HepG2 (cell line): ENCODE data around the gene C19orf73. TPM values are rescaled to one million over a fixed set of nuclear protein-coding genes. Genes with fewer than 3 reads are reported as not detected.

Source experiments
- HDAC2 ChIP-seq: sonication (generic); formaldehyde crosslinking; IDR thresholded peaks from 2 replicates; pipeline ENCODE4 v1.4.0; 2020; ENCODE audit warnings: missing genetic modification reagents
- IRX3 ChIP-seq: sonication (generic); formaldehyde crosslinking; IDR thresholded peaks from 2 replicates; pipeline ENCODE4 v1.8.1; 2023; ENCODE audit warnings: mild to moderate bottlenecking, low read depth, missing genetic modification reagents, borderline replicate concordance
- JDP2 ChIP-seq: sonication (generic); formaldehyde crosslinking; IDR thresholded peaks from 2 replicates; pipeline ENCODE4 v1.8.1; 2022; ENCODE audit warnings: missing genetic modification reagents, borderline replicate concordance
- KLF9 ChIP-seq: IDR thresholded peaks from 2 replicates; pipeline ENCODE4 v1.6.1; 2016; ENCODE audit warnings: low read depth
- RBM39 ChIP-seq: fragments of 200-400 bp; formaldehyde crosslinking; IDR thresholded peaks from one replicate; pipeline ENCODE4 v1.6.1; 2018; ENCODE audit warnings: antibody characterized with exemption, mild to moderate bottlenecking, low read depth, low read length; ENCODE audit not compliant: poor library complexity, severe bottlenecking
- ZKSCAN5 ChIP-seq: sonication (generic); formaldehyde crosslinking; IDR thresholded peaks from 2 replicates; pipeline ENCODE4 v1.5.1; 2020; ENCODE audit warnings: mild to moderate bottlenecking, missing genetic modification reagents
- ZNF263 ChIP-seq: sonication (generic); formaldehyde crosslinking; IDR thresholded peaks from 2 replicates; pipeline ENCODE4 v1.4.0; 2020; ENCODE audit warnings: missing genetic modification reagents
- ZNF607 ChIP-seq: sonication (generic); formaldehyde crosslinking; IDR thresholded peaks from 2 replicates; pipeline ENCODE4 v1.5.1; 2020; ENCODE audit warnings: missing genetic modification reagents, mild to moderate bottlenecking, borderline replicate concordance
- ZNF709 ChIP-seq: sonication (generic); formaldehyde crosslinking; IDR thresholded peaks from 2 replicates; pipeline ENCODE4 v1.5.0; 2020; ENCODE audit warnings: mild to moderate bottlenecking, missing genetic modification reagents
- ZNF878 ChIP-seq: sonication (generic); formaldehyde crosslinking; IDR thresholded peaks from 2 replicates; pipeline ENCODE4 v1.8.1; 2023; ENCODE audit warnings: mild to moderate bottlenecking, missing genetic modification reagents, moderate library complexity
- polyA plus RNA-seq, 8 experiments: library from polyadenylated mRNA; depleted of rRNA in 3 of 8; stranded (reverse) in 7 of 8; unstranded in 1 of 8; fragments of >200 nt; fragmentation: Illumina TruSeq in 4 of 8; extraction: Trizol in 4 of 8; gene quantifications; 2 replicates each; pipeline versions ENCODE4 v1.2.1 to v1.2.3, GENCODE V29; 2011 to 2016; ENCODE audit warnings: low read depth in 4 of 8, missing spikeins in 1 of 8, mixed read lengths in 1 of 8; ENCODE audit not compliant: insufficient read depth in 1 of 8
- total RNA-seq, 5 experiments: library from RNA; depleted of rRNA; stranded (reverse); fragments of >200 nt; fragmentation: Illumina TruSeq; extraction: Trizol; gene quantifications; 2 replicates each; pipeline ENCODE4 v1.2.3, GENCODE V29; 2016; ENCODE audit warnings: low read depth in 1 of 5
- TF ChIP-seq, protein P1 (sequence below): sonication (generic); formaldehyde crosslinking; conservative IDR thresholded peaks from 2 replicates; pipeline ENCODE4 v1.4.0; 2020; ENCODE audit warnings: mild to moderate bottlenecking, missing genetic modification reagents, moderate library complexity
- TF ChIP-seq, protein P2 (sequence below): sonication (generic); formaldehyde crosslinking; IDR thresholded peaks from 2 replicates; pipeline ENCODE4 v1.4.0; 2020; ENCODE audit warnings: missing genetic modification reagents
- TF ChIP-seq, protein P3 (sequence below): sonication (generic); formaldehyde crosslinking; IDR thresholded peaks from 2 replicates; pipeline ENCODE4 v1.8.0; 2022; ENCODE audit warnings: missing genetic modification reagents, mild to moderate bottlenecking, borderline replicate concordance
- TF ChIP-seq, protein P4 (sequence below): sonication (generic); formaldehyde crosslinking; IDR thresholded peaks from 2 replicates; pipeline ENCODE4 v1.5.0; 2020; ENCODE audit warnings: missing genetic modification reagents, mild to moderate bottlenecking, borderline replicate concordance

The C19orf73 gene
- total and polyA plus RNA-seq, 2 of the 13 experiments (the other 11 are each of a cell fraction or from before 2014, with no cell fraction given) = 1.4 to 1.5 TPM

DNA sequence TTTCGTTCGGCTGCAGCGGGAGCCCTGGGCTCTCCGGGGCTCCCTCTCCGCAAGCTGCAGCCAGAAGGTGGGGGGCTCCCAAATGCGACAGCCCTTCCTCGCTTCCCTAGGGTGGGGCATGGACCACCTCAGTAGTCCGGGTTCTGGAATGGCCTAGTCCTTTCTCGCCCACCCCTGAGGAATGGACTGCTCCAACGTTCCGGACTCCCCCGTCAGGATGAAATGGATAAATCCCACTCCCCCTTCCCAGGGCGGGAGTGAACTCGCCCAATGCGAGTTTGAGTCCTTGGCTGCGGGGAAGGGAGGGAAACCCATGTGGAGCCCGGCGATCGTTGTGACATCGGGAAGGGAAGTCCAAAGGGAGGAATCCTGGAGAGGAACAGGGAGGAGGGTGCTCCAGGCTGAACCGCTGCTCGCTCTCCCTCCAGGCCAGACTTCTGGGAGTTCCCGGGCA, 30.7 kb upstream of the C19orf73 start (continued):
- TF ChIP-seq, protein P1, sequence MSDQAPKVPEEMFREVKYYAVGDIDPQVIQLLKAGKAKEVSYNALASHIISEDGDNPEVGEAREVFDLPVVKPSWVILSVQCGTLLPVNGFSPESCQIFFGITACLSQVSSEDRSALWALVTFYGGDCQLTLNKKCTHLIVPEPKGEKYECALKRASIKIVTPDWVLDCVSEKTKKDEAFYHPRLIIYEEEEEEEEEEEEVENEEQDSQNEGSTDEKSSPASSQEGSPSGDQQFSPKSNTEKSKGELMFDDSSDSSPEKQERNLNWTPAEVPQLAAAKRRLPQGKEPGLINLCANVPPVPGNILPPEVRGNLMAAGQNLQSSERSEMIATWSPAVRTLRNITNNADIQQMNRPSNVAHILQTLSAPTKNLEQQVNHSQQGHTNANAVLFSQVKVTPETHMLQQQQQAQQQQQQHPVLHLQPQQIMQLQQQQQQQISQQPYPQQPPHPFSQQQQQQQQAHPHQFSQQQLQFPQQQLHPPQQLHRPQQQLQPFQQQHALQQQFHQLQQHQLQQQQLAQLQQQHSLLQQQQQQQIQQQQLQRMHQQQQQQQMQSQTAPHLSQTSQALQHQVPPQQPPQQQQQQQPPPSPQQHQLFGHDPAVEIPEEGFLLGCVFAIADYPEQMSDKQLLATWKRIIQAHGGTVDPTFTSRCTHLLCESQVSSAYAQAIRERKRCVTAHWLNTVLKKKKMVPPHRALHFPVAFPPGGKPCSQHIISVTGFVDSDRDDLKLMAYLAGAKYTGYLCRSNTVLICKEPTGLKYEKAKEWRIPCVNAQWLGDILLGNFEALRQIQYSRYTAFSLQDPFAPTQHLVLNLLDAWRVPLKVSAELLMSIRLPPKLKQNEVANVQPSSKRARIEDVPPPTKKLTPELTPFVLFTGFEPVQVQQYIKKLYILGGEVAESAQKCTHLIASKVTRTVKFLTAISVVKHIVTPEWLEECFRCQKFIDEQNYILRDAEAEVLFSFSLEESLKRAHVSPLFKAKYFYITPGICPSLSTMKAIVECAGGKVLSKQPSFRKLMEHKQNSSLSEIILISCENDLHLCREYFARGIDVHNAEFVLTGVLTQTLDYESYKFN (CRISPR knock-in tag) = no peak
- no peak for TF ChIP-seq ZNF607 (CRISPR knock-in tag)
- TF ChIP-seq ZNF263 (CRISPR knock-in tag) = peak; percentile 96
- TF ChIP-seq, protein P2, sequence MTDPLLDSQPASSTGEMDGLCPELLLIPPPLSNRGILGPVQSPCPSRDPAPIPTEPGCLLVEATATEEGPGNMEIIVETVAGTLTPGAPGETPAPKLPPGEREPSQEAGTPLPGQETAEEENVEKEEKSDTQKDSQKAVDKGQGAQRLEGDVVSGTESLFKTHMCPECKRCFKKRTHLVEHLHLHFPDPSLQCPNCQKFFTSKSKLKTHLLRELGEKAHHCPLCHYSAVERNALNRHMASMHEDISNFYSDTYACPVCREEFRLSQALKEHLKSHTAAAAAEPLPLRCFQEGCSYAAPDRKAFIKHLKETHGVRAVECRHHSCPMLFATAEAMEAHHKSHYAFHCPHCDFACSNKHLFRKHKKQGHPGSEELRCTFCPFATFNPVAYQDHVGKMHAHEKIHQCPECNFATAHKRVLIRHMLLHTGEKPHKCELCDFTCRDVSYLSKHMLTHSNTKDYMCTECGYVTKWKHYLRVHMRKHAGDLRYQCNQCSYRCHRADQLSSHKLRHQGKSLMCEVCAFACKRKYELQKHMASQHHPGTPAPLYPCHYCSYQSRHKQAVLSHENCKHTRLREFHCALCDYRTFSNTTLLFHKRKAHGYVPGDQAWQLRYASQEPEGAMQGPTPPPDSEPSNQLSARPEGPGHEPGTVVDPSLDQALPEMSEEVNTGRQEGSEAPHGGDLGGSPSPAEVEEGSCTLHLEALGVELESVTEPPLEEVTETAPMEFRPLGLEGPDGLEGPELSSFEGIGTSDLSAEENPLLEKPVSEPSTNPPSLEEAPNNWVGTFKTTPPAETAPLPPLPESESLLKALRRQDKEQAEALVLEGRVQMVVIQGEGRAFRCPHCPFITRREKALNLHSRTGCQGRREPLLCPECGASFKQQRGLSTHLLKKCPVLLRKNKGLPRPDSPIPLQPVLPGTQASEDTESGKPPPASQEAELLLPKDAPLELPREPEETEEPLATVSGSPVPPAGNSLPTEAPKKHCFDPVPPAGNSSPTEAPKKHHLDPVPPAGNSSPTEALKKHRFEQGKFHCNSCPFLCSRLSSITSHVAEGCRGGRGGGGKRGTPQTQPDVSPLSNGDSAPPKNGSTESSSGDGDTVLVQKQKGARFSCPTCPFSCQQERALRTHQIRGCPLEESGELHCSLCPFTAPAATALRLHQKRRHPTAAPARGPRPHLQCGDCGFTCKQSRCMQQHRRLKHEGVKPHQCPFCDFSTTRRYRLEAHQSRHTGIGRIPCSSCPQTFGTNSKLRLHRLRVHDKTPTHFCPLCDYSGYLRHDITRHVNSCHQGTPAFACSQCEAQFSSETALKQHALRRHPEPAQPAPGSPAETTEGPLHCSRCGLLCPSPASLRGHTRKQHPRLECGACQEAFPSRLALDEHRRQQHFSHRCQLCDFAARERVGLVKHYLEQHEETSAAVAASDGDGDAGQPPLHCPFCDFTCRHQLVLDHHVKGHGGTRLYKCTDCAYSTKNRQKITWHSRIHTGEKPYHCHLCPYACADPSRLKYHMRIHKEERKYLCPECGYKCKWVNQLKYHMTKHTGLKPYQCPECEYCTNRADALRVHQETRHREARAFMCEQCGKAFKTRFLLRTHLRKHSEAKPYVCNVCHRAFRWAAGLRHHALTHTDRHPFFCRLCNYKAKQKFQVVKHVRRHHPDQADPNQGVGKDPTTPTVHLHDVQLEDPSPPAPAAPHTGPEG (CRISPR knock-in tag) = no peak
- TF ChIP-seq ZNF709 = peak; percentile 53; the same call in 1 of the 2 replicates
- TF ChIP-seq ZNF878 (CRISPR knock-in tag) = no peak
- TF ChIP-seq ZKSCAN5 = no peak
- TF ChIP-seq, protein P3, sequence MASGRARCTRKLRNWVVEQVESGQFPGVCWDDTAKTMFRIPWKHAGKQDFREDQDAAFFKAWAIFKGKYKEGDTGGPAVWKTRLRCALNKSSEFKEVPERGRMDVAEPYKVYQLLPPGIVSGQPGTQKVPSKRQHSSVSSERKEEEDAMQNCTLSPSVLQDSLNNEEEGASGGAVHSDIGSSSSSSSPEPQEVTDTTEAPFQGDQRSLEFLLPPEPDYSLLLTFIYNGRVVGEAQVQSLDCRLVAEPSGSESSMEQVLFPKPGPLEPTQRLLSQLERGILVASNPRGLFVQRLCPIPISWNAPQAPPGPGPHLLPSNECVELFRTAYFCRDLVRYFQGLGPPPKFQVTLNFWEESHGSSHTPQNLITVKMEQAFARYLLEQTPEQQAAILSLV (CRISPR knock-in tag) = peak; percentile 14; the same call in 1 of the 2 replicates
- TF ChIP-seq KLF9 = 0 out of 2 replicates have a peak, but pooled peaks have one; percentile 16
- TF ChIP-seq HDAC2 (CRISPR knock-in tag) = no peak
- TF ChIP-seq, protein P4, sequence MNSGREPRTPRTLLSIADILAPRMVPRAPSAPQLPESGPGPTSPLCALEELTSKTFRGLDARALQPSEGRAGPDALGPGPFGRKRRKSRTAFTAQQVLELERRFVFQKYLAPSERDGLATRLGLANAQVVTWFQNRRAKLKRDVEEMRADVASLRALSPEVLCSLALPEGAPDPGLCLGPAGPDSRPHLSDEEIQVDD (CRISPR knock-in tag) = 0 out of 2 replicates have a peak, but pooled peaks have one; percentile 72
- TF ChIP-seq RBM39 = no peak
- TF ChIP-seq JDP2 (CRISPR knock-in tag) = no peak
- TF ChIP-seq IRX3 (CRISPR knock-in tag) = no peak
